GM06990 (cell line): ENCODE data around the gene UBAP2.
A peak's percentile ranks its signal among the peaks of the same experiment; 100 is the strongest.
"Not testable (repeated sequence)": the region's sequence is repeated elsewhere in the genome, so short reads cannot be mapped to it uniquely, and the experiment has no call there.

ENCODE experiments used
- DNase-seq: peaks from one replicate; pipeline ENCODE4 v3.0.0-alpha.2; 2011; ENCODE audit not compliant: insufficient read length; ENCODE audit errors: extremely low read depth
- H3K27me3 ChIP-seq: replicated peaks from 2 replicates; pipeline ENCODE4 v1.6.0; 2011; ENCODE audit warnings: low read length; ENCODE audit not compliant: control insufficient read depth, insufficient read depth
- H3K36me3 ChIP-seq: 2 replicates; pipeline ENCODE4 v1.5.1; 2011; ENCODE audit warnings: low read length; ENCODE audit not compliant: control insufficient read depth, insufficient read depth
- H3K4me3 ChIP-seq: replicated peaks from 2 replicates; pipeline ENCODE4 v1.5.1; 2011; ENCODE audit warnings: low read depth, mild to moderate bottlenecking, control low read depth, low read length
- CTCF ChIP-seq: IDR thresholded peaks from 2 replicates; pipeline ENCODE4 v1.5.1; 2011; ENCODE audit warnings: low read length, control low read depth, mild to moderate bottlenecking, inconsistent platforms; ENCODE audit not compliant: insufficient read depth, poor library complexity, severe bottlenecking

UBAP2 gene

DNA sequence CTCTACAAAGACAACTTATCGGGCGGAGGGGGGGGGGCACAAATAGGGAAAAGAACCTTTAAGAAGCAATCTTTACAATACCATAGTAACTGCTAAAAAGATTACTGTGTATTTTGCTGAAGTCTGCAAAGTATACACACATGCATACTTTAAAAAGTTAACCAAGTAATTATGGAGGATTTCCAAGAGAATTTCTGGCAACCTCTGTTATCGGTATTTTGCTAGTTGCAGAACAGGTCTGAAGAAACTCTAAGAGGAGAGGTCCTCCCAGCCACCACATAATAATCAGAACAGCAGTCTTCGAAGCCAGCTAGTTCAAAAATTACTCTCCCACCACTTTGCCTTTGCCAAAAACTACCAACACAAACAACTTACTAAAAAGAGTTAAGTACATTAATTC is 56.1 kb downstream of the UBAP2 start:
- peaks cover 1% of the 10 kb centered on the region for H3K36me3 ChIP-seq

GRCh38 chr9:33988219-33988890 is 60.3 kb downstream of the UBAP2 start:
- DNase-seq = peak; percentile 45
- Histone ChIP-seq H3K27me3 (no peaks in the 10 kb centered on the region), H3K4me3 (peak overlapping the region; percentile 27), H3K36me3 (peaks cover 5% of the 10 kb centered on the region)
- no peak for TF ChIP-seq CTCF

More for the DNA sequence above, 56.1 kb downstream of the UBAP2 start:
- Histone ChIP-seq H3K27me3 (no peaks in the 10 kb centered on the region), H3K4me3 (no peak overlapping the region)
- DNase-seq = no peak
- no peak for TF ChIP-seq CTCF

- TF ChIP-seq CTCF = no peak
- Histone ChIP-seq H3K36me3 (peaks cover 4% of the 10 kb centered on the region), H3K27me3 (no peaks in the 10 kb centered on the region), H3K4me3 (no peak overlapping the region)
- DNase-seq = no peak
Measured at GRCh38 chr9:33976414-33976813, 72.3 kb downstream of the UBAP2 start.

DNA sequence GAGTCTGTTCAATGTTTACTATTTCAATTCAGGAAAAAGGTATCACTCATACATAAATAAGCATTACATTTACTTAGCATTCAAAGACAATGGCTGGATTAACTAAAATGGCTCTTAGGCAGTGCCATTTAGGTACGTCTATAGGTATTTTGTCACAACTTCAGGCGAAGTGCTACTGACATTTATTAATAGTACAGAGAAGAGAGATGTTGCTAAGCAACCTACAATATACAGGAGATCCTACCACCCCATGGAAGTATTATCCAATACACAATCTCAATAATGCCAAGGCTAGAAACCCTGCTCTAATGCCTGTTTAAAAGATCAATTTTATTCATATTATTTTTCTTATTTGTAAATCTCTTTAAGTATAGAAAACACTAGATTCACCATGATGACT is 76.0 kb downstream of the UBAP2 start:
- no peak for DNase-seq
- Histone ChIP-seq H3K27me3 (no peaks in the 10 kb centered on the region), H3K4me3 (no peak overlapping the region), H3K36me3 (peaks cover 4% of the 10 kb centered on the region)
- TF ChIP-seq CTCF = no peak

- peaks cover 3% of the 10 kb centered on the region for H3K36me3 ChIP-seq
Measured at GRCh38 chr9:33964086-33964768, 84.5 kb downstream of the UBAP2 start.

GRCh38 chr9:33962468-33962867 is 86.2 kb downstream of the UBAP2 start:
- not testable (repeated sequence) for DNase-seq, H3K4me3 ChIP-seq, H3K36me3 ChIP-seq, H3K27me3 ChIP-seq

More at GRCh38 chr9:33964086-33964768, 84.5 kb downstream of the UBAP2 start:
- no peak for DNase-seq
- no peak overlapping the region for H3K4me3 ChIP-seq
- no peaks in the 10 kb centered on the region for H3K27me3 ChIP-seq
- TF ChIP-seq CTCF = no peak
